GM20431 (cell line): ENCODE data around the gene SEC63.

ENCODE experiments used
- in situ Hi-C: fragments of 300-500 bp; cut with MseI, MboI; formaldehyde crosslinking; loops from one replicate; pipeline ENCODE4 v1.15.0; 2020; ENCODE audit warnings: low sequenced_read_pairs; ENCODE audit not compliant: unreplicated experiment

The SEC63 gene

GRCh38 chr6:107827541-107827940 lies 130.5 kb downstream of the SEC63 start:
- in situ Hi-C loops: no loop called here

- in situ Hi-C loops: no loop called here
These were observed 134.9 kb downstream of the SEC63 start for GRCh38 chr6:107823047-107823557.

GRCh38 chr6:107822176-107823046 lies 135.6 kb downstream of the SEC63 start:
- in situ Hi-C loops: no loop called here

DNA sequence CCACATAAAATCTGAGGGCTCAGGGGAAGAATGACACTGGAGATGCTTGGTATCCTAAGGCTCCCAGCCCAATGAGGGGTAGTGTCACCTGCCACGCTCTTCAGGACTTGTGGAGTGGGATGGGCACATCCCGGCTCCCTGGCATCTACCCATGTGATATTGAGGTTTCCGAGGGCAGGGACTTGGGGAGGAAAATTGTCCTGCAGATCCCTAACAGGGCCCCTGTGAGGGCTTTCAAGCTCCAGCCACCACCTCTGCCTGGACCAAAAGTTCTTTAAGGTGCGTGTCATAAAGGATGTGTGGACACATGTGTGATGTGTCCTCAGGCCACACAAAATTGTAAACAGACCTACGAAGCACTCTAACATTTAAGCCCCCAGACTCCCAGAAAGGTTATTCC lies 136.4 kb downstream of the SEC63 start:
- in situ Hi-C loops: no loop called here

GRCh38 chr6:107820338-107821261 lies 137.4 kb downstream of the SEC63 start:
- in situ Hi-C loops: no loop called here

DNA sequence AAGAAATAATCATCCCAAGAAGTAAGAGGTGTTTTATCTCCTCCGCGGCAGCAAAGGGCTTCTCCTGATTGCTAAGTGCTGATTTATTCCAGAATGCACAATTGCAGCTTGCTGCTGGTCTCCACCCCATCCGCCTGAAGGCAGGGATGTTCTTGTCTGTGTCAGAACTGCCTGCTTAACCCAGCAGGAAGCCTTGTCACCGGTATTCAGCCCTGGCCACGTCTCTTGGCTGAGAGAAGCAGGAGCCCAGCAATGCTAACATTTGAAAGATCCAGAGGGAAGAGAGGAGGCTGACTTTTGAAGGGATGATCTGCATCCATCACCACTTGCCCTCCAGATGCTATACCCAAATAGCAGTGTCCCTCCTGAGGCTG lies 138.1 kb downstream of the SEC63 start:
- in situ Hi-C loops: no loop called here

GRCh38 chr6:107819217-107819616 lies 138.8 kb downstream of the SEC63 start:
- in situ Hi-C loops: no loop called here

DNA sequence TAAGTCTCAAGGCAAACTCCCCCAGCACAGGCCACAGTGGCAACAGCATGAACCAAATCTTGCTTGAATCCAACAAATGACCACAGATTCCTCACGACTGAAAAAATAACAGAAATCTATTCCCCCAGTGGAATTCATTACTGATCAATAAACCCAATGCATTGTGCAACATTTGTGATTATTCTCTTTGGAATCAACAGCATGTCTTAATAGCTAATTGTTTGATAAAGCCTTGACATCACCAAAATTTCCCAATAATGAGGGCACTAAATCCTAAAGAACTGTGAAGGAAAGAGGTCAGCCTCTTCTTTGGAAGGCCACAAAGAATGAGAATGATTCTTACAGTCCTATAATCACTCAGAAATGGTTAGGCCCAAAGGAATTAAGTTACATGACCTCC lies 139.7 kb downstream of the SEC63 start:
- in situ Hi-C loops: no loop called here

GRCh38 chr6:107817784-107818183 lies 140.2 kb downstream of the SEC63 start:
- in situ Hi-C loops: no loop called here
